GM12878 (cell line): ENCODE measurements around the gene CAMKK1. TPM values are rescaled to one million over a fixed set of nuclear protein-coding genes. Genes with fewer than 3 reads are reported as not detected.

ENCODE experiments used
- ATAC-seq: fragments of 200-7000 bp; cut with Tn5 transposase; 3 replicates; pipeline ENCODE4 v1.9.1; 2020; ENCODE audit warnings: mild to moderate bottlenecking, moderate library complexity
- BruUV-seq: library from RNA; stranded (reverse); fragments of 400-500 nt; replicated peaks from 2 replicates; lab custom pipeline; 2021; lab: Mats Ljungman, UMichigan
- CTCF ChIA-PET: fragments of 300-600 bp; sonication (Branson Sonifier 250); formaldehyde crosslinking; extraction: SDS; loops from one replicate; lab custom pipeline; 2021; ENCODE audit warnings: inconsistent platforms; lab: Yijun Ruan, JAX
- POLR2A ChIA-PET: fragments of 350-600 bp; formaldehyde crosslinking; extraction: SDS; loops from one replicate; lab custom pipeline; 2021; ENCODE audit warnings: inconsistent platforms; lab: Charles Lee
- RAD21 ChIA-PET: fragments of 300-600 bp; sonication (Branson Sonifier 250); formaldehyde crosslinking; loops from one replicate; lab custom pipeline; 2023; ENCODE audit warnings: antibody characterized with exemption; ENCODE audit not compliant: unreplicated experiment; lab: Charles Lee
- SMC1A ChIA-PET: fragments of 300-600 bp; sonication (Branson Sonifier 250); formaldehyde crosslinking; loops from one replicate; lab custom pipeline; 2023; ENCODE audit not compliant: unreplicated experiment, uncharacterized antibody; lab: Charles Lee
- DNase-seq: peaks from one replicate; pipeline ENCODE4 v3.0.0-alpha.2; 2011; ENCODE audit warnings: low read depth, low spot score
- FAIRE-seq: peaks from 3 replicates; lab custom pipeline; 2011; peaks lifted over from hg19 to GRCh38; lab: Jason Lieb, UNC
- H2AFZ ChIP-seq: 2 replicates; pipeline ENCODE4 v1.6.0; 2011; ENCODE audit warnings: low read depth, low read length, control low read depth; ENCODE audit not compliant: control insufficient read depth
- H3K27ac ChIP-seq: 2 replicates; pipeline ENCODE4 v1.5.1; 2011; ENCODE audit warnings: control low read depth; ENCODE audit not compliant: control insufficient read depth, insufficient read depth
- H3K27me3 ChIP-seq, 2 experiments: replicated peaks in 1 of 2; 2 replicates each; pipeline versions ENCODE4 v1.6.0 to v1.6.1; 2011; ENCODE audit warnings: low read length in 1 of 2; ENCODE audit not compliant: control insufficient read depth in 2 of 2, insufficient read depth in 2 of 2
- H3K36me3 ChIP-seq, 2 experiments: 2 replicates each; pipeline ENCODE4 v1.5.1; 2011; ENCODE audit warnings: low read length in 1 of 2; ENCODE audit not compliant: control insufficient read depth in 2 of 2, insufficient read depth in 2 of 2
- H3K4me1 ChIP-seq: 2 replicates; pipeline ENCODE4 v1.6.1; 2011; ENCODE audit warnings: mild to moderate bottlenecking, low read length, moderate library complexity, mixed read lengths; ENCODE audit not compliant: control insufficient read depth, insufficient read depth
- H3K4me2 ChIP-seq: 2 replicates; pipeline ENCODE4 v1.6.0; 2011; ENCODE audit warnings: control low read depth; ENCODE audit not compliant: control insufficient read depth, insufficient read depth
- H3K4me3 ChIP-seq: fragments of 200-600 bp; sonication (generic); 2 replicates; pipeline ENCODE4 v1.5.1; 2016
- H3K79me2 ChIP-seq: 2 replicates; pipeline ENCODE4 v1.6.0; 2011; ENCODE audit warnings: low read length; ENCODE audit not compliant: control insufficient read depth, insufficient read depth
- H3K9ac ChIP-seq: 2 replicates; pipeline ENCODE4 v1.8.0; 2011; ENCODE audit warnings: low read length, control low read depth, mixed read lengths; ENCODE audit not compliant: control insufficient read depth, insufficient read depth
- H3K9me3 ChIP-seq: replicated peaks from 3 replicates; pipeline ENCODE4 v1.5.1; 2011; ENCODE audit warnings: mild to moderate bottlenecking, low read length; ENCODE audit not compliant: control insufficient read depth, insufficient read depth
- H4K20me1 ChIP-seq: 2 replicates; pipeline ENCODE4 v1.6.0; 2011; ENCODE audit not compliant: control insufficient read depth, insufficient read depth
- KAT2A ChIP-seq: conservative IDR thresholded peaks from 2 replicates; pipeline ENCODE4 v1.6.1; 2011; ENCODE audit warnings: low read depth, low read length; ENCODE audit not compliant: control insufficient read depth
- MTA3 ChIP-seq: IDR thresholded peaks from 2 replicates; pipeline ENCODE4 v1.6.1; 2012; ENCODE audit warnings: low read length, inconsistent platforms, borderline replicate concordance
- MYC ChIP-seq: IDR thresholded peaks from 2 replicates; pipeline ENCODE4 v1.6.1; 2011; ENCODE audit warnings: mild to moderate bottlenecking, low read length, moderate library complexity, inconsistent platforms; ENCODE audit not compliant: insufficient read depth, insufficient replicate concordance, insufficient read length, severe bottlenecking
- ZBTB40 ChIP-seq: fragments of 450-650 bp; IDR thresholded peaks from 2 replicates; pipeline ENCODE4 v1.6.1; 2016; ENCODE audit warnings: mild to moderate bottlenecking, moderate library complexity, borderline replicate concordance
- WGBS: methylation state at CpG from one replicate; pipeline ENCODE4 v1.1.6; 2016; ENCODE audit warnings: low lambda C conversion rate; ENCODE audit not compliant: insufficient replicate concordance, insufficient coverage; ENCODE audit errors: missing lambda C conversion rate; 5-methylcytosine and 5-hydroxymethylcytosine counted together
- in situ Hi-C: fragments of 300-500 bp; cut with MboI; formaldehyde crosslinking; loops from 9 replicates; pipeline ENCODE4 v1.14.3; 2018; ENCODE audit warnings: mixed read lengths
- intact Hi-C: fragments of 100-400 bp; cut with micrococcal nuclease; formaldehyde crosslinking; loops from one replicate; pipeline ENCODE4 v1.14.2; 2022; ENCODE audit not compliant: unreplicated experiment
- polyA plus RNA-seq, 11 experiments: library from polyadenylated mRNA; depleted of rRNA in 4 of 11; unstranded in 6 of 11; stranded (reverse) in 5 of 11; fragments of >200 nt; fragmentation: Nextera tagmentation in 4 of 11; fragmentation: Illumina TruSeq in 1 of 11; extraction: Ambion mirVana in 4 of 11; extraction: Trizol in 1 of 11; gene quantifications; 1 replicate in 1 of 11; 2 replicates in 10 of 11; pipeline versions ENCODE4 v1.2.1 to v1.2.3, GENCODE V29; 2011 to 2016; ENCODE audit warnings: inconsistent platforms in 2 of 11, missing spikeins in 2 of 11, low read depth in 1 of 11
- total RNA-seq, 4 experiments: library from RNA; depleted of rRNA in 3 of 4; stranded (reverse); fragments of >200 nt in 3 of 4; fragmentation: Illumina TruSeq in 1 of 4; extraction: Trizol in 1 of 4; gene quantifications; 2 replicates each; pipeline versions ENCODE4 v1.2.1 to v1.2.3, GENCODE V29; 2013 to 2021
- TF ChIP-seq, protein P1 (sequence below): fragments of 450-650 bp; IDR thresholded peaks from 2 replicates; pipeline ENCODE4 v1.6.1; 2017; ENCODE audit warnings: mild to moderate bottlenecking, moderate library complexity
- TF ChIP-seq, protein P2 (sequence below): IDR thresholded peaks from 2 replicates; pipeline ENCODE4 v1.6.1; 2012; ENCODE audit warnings: low read depth, low read length, improper control_type of control experiment
- TF ChIP-seq, protein P3 (sequence below): fragments of 450-650 bp; IDR thresholded peaks from 2 replicates; pipeline ENCODE4 v1.6.1; 2018; ENCODE audit warnings: borderline replicate concordance, mild to moderate bottlenecking; ENCODE audit not compliant: partially characterized antibody

The CAMKK1 gene
- total and polyA plus RNA-seq, 10 of the 15 experiments (the other 5 are each of a cell fraction or from before 2014, with no cell fraction given) = 0.06 to 0.84 (median 0.37) TPM

- no peak for TF ChIP-seq ZBTB40
Measured at GRCh38 chr17:3848229-3848835, 44.5 kb downstream of the CAMKK1 start (continued).

- no peak overlapping the region for H3K4me3 ChIP-seq
- intact Hi-C loops = no loop called here
- H3K9ac ChIP-seq = no peak overlapping the region
- in situ Hi-C loops = no loop called here
- DNase-seq (no peak), ATAC-seq (no peak), FAIRE-seq (no peak)
- POLR2A ChIA-PET = no interaction called here
- H3K4me2 ChIP-seq = no peak overlapping the region
- BruUV-seq = no TSS peak
- no peak overlapping the region for H3K27ac ChIP-seq
- H4K20me1 ChIP-seq = no peaks in the 10 kb centered on the region
- 94% methylated on average over 8 of the region's 9 CpGs for WGBS
- SMC1A ChIA-PET = interaction anchor here (1.0 to 6.5 kb wide), 3 partner anchors 11 to 124 kb away, joined by 4 to 79 read pairs (median 7); no protein-coding TSS in a partner anchor
- RAD21 ChIA-PET = interaction anchor here (1.2 to 4.3 kb wide), 3 partner anchors 67 to 211 kb away, joined by 6 to 59 read pairs (median 10); partner anchors contain the start of genes CTNS and SHPK
- H3K9me3 ChIP-seq = no peaks in the 10 kb centered on the region
- no peak overlapping the region for H2AFZ ChIP-seq
- H3K79me2 ChIP-seq = peaks cover 22% of the 10 kb centered on the region
- H3K27me3 ChIP-seq = no peaks in the 10 kb centered on the region; a peak in 1 of 4 replicates
- peaks cover 17% of the 10 kb centered on the region for H3K4me1 ChIP-seq
- CTCF ChIA-PET = interaction anchor here (0.5 to 2.7 kb wide), 12 partner anchors 8 to 239 kb away, joined by 3 to 16 read pairs (median 7); partner anchors contain the start of gene P2RX1
- peaks cover 0 to 5% of the 10 kb centered on the region in 2 experiments; a peak in 2 of 4 replicates for H3K36me3 ChIP-seq
- TF ChIP-seq KAT2A (no peak), MYC (no peak), MTA3 (no peak)
- TF ChIP-seq, protein P1, sequence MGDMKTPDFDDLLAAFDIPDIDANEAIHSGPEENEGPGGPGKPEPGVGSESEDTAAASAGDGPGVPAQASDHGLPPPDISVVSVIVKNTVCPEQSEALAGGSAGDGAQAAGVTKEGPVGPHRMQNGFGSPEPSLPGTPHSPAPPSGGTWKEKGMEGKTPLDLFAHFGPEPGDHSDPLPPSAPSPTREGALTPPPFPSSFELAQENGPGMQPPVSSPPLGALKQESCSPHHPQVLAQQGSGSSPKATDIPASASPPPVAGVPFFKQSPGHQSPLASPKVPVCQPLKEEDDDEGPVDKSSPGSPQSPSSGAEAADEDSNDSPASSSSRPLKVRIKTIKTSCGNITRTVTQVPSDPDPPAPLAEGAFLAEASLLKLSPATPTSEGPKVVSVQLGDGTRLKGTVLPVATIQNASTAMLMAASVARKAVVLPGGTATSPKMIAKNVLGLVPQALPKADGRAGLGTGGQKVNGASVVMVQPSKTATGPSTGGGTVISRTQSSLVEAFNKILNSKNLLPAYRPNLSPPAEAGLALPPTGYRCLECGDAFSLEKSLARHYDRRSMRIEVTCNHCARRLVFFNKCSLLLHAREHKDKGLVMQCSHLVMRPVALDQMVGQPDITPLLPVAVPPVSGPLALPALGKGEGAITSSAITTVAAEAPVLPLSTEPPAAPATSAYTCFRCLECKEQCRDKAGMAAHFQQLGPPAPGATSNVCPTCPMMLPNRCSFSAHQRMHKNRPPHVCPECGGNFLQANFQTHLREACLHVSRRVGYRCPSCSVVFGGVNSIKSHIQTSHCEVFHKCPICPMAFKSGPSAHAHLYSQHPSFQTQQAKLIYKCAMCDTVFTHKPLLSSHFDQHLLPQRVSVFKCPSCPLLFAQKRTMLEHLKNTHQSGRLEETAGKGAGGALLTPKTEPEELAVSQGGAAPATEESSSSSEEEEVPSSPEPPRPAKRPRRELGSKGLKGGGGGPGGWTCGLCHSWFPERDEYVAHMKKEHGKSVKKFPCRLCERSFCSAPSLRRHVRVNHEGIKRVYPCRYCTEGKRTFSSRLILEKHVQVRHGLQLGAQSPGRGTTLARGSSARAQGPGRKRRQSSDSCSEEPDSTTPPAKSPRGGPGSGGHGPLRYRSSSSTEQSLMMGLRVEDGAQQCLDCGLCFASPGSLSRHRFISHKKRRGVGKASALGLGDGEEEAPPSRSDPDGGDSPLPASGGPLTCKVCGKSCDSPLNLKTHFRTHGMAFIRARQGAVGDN = no peak
- TF ChIP-seq, protein P2, sequence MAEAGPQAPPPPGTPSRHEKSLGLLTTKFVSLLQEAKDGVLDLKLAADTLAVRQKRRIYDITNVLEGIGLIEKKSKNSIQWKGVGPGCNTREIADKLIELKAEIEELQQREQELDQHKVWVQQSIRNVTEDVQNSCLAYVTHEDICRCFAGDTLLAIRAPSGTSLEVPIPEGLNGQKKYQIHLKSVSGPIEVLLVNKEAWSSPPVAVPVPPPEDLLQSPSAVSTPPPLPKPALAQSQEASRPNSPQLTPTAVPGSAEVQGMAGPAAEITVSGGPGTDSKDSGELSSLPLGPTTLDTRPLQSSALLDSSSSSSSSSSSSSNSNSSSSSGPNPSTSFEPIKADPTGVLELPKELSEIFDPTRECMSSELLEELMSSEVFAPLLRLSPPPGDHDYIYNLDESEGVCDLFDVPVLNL = no peak
- TF ChIP-seq, protein P3, sequence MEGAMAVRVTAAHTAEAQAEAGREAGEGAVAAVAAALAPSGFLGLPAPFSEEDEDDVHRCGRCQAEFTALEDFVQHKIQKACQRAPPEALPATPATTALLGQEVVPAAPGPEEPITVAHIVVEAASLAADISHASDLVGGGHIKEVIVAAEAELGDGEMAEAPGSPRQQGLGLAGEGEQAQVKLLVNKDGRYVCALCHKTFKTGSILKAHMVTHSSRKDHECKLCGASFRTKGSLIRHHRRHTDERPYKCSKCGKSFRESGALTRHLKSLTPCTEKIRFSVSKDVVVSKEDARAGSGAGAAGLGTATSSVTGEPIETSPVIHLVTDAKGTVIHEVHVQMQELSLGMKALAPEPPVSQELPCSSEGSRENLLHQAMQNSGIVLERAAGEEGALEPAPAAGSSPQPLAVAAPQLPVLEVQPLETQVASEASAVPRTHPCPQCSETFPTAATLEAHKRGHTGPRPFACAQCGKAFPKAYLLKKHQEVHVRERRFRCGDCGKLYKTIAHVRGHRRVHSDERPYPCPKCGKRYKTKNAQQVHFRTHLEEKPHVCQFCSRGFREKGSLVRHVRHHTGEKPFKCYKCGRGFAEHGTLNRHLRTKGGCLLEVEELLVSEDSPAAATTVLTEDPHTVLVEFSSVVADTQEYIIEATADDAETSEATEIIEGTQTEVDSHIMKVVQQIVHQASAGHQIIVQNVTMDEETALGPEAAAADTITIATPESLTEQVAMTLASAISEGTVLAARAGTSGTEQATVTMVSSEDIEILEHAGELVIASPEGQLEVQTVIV = no peak
Measured at GRCh38 chr17:3847165-3847670, 45.6 kb downstream of the CAMKK1 start.
